GM20000 (cell line): Measurements from ENCODE around the gene FAM20A.

Experiments
- DNase-seq: peaks from one replicate; pipeline ENCODE4 v3.0.0; 2012; ENCODE audit warnings: low spot score
- TF ChIP-seq, protein P1 (sequence below): IDR thresholded peaks from 2 replicates; pipeline ENCODE4 v1.5.1; 2012; ENCODE audit warnings: mild to moderate bottlenecking, control low read depth; ENCODE audit errors: extremely low read depth, missing control alignments

FAM20A gene

DNA sequence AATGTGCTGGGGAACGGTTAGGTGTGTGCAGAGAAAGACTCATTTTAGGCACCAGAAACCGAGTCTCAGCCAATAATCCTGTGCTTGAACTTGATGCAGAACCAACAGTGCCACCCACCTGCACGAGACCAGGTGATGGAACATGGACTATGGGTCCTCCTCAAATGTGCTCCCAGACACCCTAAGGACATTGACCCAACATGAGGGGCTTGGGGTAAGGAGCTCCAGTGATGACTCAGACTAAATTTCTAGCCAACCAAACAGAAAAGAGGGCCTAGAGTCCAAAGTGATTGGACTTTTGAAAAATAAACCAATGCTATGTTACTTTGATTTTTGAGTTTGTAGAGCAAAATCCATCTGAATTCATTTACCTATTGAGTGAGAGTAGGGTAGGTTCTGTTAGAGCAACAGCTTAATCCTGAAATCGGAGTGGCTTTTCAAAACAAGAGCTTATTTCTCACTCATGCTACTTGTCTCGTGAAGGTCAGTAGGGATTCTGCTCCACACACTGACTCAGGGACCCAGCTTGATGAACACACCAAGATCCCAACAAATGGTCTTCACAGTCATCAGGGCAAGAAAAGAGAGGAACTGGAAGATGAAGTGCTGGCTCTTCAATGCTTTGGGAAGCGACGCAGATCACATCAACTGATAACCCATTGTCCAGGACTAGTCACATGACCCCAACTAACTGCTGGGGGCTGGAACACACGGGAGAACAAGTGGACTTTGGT lies 21.8 kb downstream of the FAM20A start:
- TF ChIP-seq, protein P1, sequence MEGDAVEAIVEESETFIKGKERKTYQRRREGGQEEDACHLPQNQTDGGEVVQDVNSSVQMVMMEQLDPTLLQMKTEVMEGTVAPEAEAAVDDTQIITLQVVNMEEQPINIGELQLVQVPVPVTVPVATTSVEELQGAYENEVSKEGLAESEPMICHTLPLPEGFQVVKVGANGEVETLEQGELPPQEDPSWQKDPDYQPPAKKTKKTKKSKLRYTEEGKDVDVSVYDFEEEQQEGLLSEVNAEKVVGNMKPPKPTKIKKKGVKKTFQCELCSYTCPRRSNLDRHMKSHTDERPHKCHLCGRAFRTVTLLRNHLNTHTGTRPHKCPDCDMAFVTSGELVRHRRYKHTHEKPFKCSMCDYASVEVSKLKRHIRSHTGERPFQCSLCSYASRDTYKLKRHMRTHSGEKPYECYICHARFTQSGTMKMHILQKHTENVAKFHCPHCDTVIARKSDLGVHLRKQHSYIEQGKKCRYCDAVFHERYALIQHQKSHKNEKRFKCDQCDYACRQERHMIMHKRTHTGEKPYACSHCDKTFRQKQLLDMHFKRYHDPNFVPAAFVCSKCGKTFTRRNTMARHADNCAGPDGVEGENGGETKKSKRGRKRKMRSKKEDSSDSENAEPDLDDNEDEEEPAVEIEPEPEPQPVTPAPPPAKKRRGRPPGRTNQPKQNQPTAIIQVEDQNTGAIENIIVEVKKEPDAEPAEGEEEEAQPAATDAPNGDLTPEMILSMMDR, result no peak
- DNase-seq, result no peak

DNA sequence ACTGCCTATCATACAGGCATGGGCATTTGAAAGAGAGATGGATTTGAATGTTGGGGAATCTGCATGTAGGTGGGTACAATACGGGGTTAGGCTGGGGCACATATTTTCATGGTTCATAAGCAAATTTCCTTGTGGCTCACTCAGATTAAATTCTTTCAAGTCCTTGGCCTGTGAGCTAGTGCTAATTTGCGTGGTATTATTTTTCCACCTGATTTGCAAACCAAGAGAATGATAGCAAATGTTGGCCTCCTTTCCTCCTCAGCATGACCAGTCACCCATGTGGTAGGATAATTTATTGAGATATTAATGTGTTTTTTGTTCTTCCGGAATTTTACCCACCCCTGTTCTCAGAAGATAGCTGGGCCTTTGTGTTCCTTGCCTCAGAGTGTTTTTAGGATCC lies 22.9 kb downstream of the FAM20A start:
- TF ChIP-seq, protein P1, result no peak
- DNase-seq, result no peak

DNA sequence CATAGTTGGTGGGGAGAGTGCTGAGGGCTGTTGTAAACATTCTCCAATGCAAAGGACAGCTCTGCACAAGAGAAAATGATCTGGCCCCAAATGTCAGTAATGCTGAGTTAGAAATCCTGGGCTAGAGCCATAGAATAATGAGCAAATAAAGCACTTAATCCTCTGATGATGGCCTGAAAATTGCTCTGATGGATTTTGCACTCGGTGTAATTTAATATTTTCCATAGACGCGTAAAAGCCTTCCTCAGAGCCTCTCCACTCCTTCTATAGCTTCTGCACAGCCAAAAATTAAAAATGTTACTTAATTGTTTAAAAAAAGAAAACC lies 23.7 kb downstream of the FAM20A start:
- TF ChIP-seq, protein P1, result no peak
- no peak for DNase-seq

DNA sequence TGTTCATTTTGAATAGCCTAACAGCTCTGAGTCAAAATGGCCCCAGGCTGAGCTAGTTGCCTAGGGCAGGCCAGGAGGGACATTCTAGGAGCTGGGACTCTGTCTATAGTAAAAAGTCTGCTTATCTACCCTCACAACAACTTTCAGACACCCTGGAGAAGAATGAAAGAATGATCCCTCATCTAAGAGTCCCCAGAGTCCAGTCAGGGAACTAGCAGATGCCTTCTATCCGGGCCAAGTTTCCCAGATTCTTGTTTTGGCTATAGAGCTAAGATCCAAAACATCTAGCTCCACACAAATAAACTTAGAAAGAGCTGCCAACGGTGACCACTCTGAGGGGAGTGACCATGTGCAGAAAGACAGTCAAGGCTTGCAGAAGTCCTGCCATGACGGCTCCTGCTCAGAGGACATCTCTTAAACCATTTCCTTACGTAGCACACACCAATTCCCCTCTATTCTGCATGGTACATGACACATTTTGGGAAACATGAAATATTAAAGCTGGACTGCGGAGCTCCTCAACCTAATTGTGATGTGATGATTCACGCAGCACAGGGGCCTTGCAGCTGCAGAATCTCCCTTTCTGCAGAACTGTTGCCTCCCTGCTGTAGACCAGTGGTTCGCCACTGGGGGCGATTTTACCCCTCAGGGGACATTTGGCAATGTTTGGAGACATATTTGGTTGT lies 24.2 kb downstream of the FAM20A start:
- no peak for DNase-seq

DNA sequence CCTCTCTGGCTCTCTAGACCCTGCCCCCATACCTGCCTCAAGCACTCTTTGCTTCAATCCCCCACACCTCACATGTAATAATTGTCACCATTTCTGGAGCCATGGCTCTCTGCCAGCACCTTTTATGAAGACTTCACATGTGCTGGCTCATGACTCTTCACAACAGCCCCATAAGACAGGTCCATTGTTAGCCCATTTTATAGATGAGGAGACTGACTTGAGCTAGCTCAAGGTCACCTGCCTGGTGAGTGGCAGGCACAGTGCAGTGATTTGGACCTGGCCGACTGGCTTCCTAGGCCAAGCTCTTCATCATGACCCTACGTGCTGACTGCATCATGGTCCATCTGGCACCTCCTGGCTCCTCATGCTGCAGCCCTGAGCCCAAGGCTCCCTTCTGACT lies 25.0 kb downstream of the FAM20A start:
- no peak for DNase-seq

More for the DNA sequence above, 24.2 kb downstream of the FAM20A start:
- TF ChIP-seq, protein P1, result no peak

DNA sequence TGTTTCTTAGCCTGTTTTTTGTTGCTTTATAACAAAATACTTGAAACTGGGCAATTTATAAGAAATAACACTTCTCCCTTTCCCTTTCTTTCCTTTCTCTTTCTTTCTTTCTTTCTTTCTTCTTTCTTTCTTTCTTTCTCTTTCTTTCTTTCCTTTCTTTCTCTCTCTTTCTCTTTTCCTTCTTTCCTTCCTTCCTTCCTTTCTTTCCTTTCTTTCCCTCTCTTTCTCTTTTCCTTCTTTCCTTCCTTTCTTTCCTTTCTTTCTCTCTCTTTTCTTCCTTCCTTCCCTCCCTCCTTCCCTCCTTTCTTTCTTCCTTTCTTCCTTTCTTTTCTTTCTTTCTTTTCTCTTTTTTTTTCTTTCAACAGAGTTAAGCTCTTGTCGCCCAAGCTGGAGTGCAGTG lies 27.8 kb downstream of the FAM20A start:
- TF ChIP-seq, protein P1, result no peak
- DNase-seq, result no peak

More for the DNA sequence above, 25.0 kb downstream of the FAM20A start:
- TF ChIP-seq, protein P1, result no peak

DNA sequence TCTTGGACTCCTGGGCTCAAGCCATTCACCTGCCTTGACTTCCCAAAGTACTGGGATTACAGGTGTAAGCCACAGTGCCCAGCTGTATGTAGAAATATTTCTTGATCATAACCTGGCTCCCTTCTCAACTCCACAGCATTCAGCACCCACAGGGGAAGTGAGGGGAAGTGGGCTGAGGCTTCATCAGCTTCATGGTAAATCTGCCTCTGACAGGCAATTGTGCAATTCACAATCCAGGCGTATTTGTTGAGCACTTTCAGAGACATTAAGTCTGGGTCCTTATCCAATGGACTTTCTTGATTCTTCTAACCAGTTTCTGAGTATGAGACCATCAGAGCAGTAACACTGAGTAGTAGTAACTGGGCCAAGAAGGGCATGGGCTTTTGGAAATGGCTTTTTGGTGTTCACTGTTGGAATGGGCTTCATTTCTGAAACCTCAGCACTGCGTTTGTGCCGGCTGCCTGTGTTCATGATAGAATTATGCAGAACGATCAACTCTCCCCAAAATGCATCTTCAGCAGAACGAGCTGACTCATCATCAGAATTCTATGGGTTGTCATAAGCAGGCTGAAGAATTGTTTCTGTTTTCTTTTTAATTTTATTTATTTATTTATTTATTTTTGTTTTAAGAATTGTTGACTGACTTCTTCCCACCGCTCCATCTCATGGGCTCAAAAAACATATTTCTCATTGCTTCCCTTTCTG lies 28.9 kb downstream of the FAM20A start:
- DNase-seq, result no peak
- TF ChIP-seq, protein P1, result no peak
